ENCODE data around the gene AUNIP.

AUNIP gene

DNA sequence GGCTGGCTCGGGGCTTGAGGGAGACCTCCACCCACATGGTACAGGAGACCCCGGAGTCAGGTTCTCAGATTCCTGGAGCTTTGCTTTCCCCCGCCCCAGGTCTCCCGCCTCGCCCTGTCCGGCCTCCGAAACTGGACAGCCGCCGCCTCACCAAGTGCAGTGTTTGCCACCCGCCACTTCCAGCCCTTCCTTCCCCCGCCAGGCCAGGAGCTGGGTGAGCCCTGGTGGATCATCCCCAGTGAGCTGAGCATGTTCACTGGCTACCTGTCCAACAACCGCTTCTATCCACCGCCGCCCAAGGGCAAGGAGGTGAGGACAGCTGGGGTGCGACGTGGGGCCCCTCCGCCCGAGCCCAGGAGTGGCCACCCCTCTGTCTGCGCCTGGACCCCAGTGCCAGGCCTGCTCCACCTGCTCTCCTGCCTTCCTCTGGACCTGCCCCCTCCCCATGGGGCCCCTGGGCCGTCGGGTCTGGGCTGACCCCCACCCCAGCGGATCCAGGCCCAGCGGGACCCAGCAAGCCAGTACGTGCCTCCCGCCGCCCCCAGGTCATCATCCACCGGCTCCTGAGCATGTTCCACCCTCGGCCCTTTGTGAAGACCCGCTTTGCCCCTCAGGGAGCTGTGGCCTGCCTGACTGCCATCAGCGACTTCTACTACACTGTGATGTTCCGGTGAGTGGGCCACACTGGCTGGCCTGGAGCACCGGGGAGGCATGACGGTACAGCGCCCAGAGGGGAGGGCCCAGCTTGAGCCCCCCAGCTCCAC, 50.6 kb downstream of the AUNIP start:
- no peak for TF ChIP-seq CTCF (conservative IDR thresholded peaks at IDR 0.05; ENCODE audit: low read length)
- no peak overlapping the region for H3K4me3 ChIP-seq (ENCODE audit: low read length)
- DNase-seq (ENCODE audit: low read depth), result no peak

DNA sequence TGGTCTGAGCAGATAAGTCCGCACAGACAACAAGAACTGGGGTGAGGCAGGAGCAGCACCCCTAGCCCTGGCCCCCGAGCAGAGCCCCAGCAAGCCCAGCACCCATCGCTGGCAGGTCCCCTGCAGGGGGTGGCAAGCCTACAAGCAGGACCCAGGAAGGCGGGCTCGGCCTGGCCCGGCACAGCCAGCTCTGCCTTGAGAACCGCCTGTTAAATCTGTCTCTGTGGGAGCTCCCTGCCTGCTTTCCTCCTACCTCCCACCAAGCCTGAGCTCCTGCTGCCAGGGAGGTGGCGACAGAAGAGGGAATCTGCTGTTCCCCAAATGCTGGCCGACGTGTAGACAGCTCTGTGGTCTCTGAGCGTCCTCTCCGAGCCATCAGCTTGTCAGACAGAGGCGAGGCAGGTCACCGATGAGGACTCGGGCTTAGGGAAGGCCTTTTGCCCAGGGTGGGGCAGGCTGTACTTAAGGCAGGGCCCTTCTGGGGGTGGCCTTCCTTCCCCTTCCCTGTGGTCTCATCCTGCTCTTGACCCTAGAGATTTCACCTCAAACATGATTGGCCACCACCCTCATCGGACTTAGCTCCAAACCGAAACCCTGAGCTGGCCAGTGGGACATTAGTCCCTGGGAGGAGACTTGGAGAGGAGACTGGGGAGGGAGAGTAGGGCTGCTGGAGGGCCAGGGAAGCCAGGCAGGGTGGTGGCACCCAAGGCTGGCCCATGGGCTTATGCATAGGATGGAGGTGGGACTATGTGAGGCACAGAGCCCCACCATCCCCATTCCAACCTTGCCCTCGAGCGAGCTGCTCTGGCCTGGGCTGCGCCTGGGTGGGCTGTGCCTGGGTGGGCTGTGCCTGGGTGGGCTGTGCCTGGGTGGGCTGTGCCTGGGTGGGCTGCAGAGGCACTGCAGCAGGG, 51.5 kb downstream of the AUNIP start:
- no peak for DNase-seq (ENCODE audit: low read depth)
- no peak for TF ChIP-seq CTCF (conservative IDR thresholded peaks at IDR 0.05; ENCODE audit: low read length)
- no peak overlapping the region for H3K4me3 ChIP-seq (ENCODE audit: low read length)

DNA sequence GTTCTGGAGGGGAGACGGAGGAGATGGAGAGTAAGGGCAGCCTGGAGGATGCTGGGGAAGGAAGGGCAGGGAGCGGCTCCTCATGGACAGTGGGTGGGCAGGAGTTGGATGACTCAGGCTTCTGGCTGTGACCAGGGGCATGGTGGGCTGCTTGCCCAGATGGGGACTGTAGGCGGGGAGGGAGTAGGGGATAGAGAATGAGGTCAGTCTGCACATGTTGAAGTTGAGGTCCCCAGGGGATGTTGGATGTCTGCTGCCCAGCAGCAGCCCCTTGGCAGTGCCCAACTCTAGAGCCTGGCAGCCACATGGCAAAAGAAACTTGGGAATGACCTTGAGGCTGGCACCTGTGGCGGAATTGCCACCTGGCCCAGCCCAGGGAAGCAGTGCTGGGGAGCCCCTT, 52.8 kb downstream of the AUNIP start:
- no peak for TF ChIP-seq CTCF (conservative IDR thresholded peaks at IDR 0.05; ENCODE audit: low read length)
- no peak overlapping the region for H3K4me3 ChIP-seq (ENCODE audit: low read length)
- peak; percentile 60 for DNase-seq (ENCODE audit: low read depth)

- H3K4me3 ChIP-seq (ENCODE audit: low read length), result no peak overlapping the region
- peak; percentile 69 for DNase-seq (ENCODE audit: low read depth)
- no peak for TF ChIP-seq CTCF (conservative IDR thresholded peaks at IDR 0.05; ENCODE audit: low read length)
These were observed 53.4 kb downstream of the AUNIP start for GRCh38 chr1:25805863-25806225.

- H3K4me3 ChIP-seq (ENCODE audit: low read length), result no peak overlapping the region
- TF ChIP-seq CTCF (conservative IDR thresholded peaks at IDR 0.05; ENCODE audit: low read length), result no peak; the same call in 1 of the 2 replicates
- DNase-seq (ENCODE audit: low read depth), result no peak
These were observed 54.0 kb downstream of the AUNIP start for GRCh38 chr1:25804964-25805862.

GRCh38 chr1:25804244-25804963, 54.9 kb downstream of the AUNIP start:
- H3K4me3 ChIP-seq (ENCODE audit: low read length), result no peak overlapping the region
- TF ChIP-seq CTCF (conservative IDR thresholded peaks at IDR 0.05; ENCODE audit: low read length), result no peak
- DNase-seq (ENCODE audit: low read depth), result no peak
